Endothelial cell of umbilical vein (primary cell): ENCODE measurements around the gene DAD1. TPM values are rescaled to one million over a fixed set of nuclear protein-coding genes. Genes with fewer than 3 reads are reported as not detected.

Experiments
- BruUV-seq: library from RNA; stranded (reverse); fragments of 400-500 nt; replicated peaks from 2 replicates; lab custom pipeline; 2021; lab: Mats Ljungman, UMichigan
- CTCF ChIA-PET: fragments of 300-600, 350-600 bp; sonication (Branson Sonifier 250); formaldehyde crosslinking; loops from one replicate; lab custom pipeline; 2021; ENCODE audit warnings: antibody characterized with exemption, inconsistent platforms; lab: Charles Lee
- POLR2A ChIA-PET: fragments of 300-600, 350-600 bp; sonication (Branson Sonifier 250); formaldehyde crosslinking; loops from one replicate; lab custom pipeline; 2021; ENCODE audit warnings: antibody characterized with exemption, inconsistent platforms; lab: Charles Lee
- DNase-seq: peaks from one replicate; pipeline ENCODE4 v3.0.0-alpha.2; 2011; ENCODE audit warnings: low read depth, low spot score
- FAIRE-seq: peaks from 2 replicates; lab custom pipeline; 2011; peaks lifted over from hg19 to GRCh38; lab: Jason Lieb, UNC
- H2AFZ ChIP-seq: 2 replicates; pipeline ENCODE4 v1.6.0; 2012; ENCODE audit warnings: low read depth, low read length, control low read depth, inconsistent platforms
- H3K27ac ChIP-seq: 2 replicates; pipeline ENCODE4 v1.5.1; 2011; ENCODE audit warnings: low read depth, mild to moderate bottlenecking, control low read depth, low read length, moderate library complexity; ENCODE audit not compliant: insufficient read depth
- H3K27me3 ChIP-seq, 2 experiments: 2 replicates each; pipeline versions ENCODE4 v1.6.0 to v1.6.1; 2011; ENCODE audit warnings: low read length in 2 of 2, mixed read lengths in 1 of 2; ENCODE audit not compliant: control insufficient read depth in 2 of 2, insufficient read depth in 2 of 2
- H3K36me3 ChIP-seq, 2 experiments: 2 replicates in 1 of 2; 3 replicates in 1 of 2; pipeline ENCODE4 v1.5.1; 2011; ENCODE audit warnings: low read length in 2 of 2, mild to moderate bottlenecking in 1 of 2, moderate library complexity in 1 of 2; ENCODE audit not compliant: control insufficient read depth in 2 of 2, insufficient read depth in 2 of 2; ENCODE audit errors: extremely low read depth in 1 of 2
- H3K4me1 ChIP-seq: 3 replicates; pipeline ENCODE4 v1.5.1; 2011; ENCODE audit warnings: mild to moderate bottlenecking, low read length; ENCODE audit not compliant: control insufficient read depth, insufficient read depth; ENCODE audit errors: extremely low read depth
- H3K4me2 ChIP-seq: 2 replicates; pipeline ENCODE4 v1.6.1; 2011; ENCODE audit warnings: low read length, control low read depth, mixed read lengths; ENCODE audit not compliant: insufficient read depth
- H3K4me3 ChIP-seq, 3 experiments: fragments of 200-600 bp in 1 of 3; sonication (generic), shearing (Covaris generic) in 1 of 3; replicated peaks in 1 of 3; 2 replicates each; pipeline ENCODE4 v1.5.1; 2011 to 2016; ENCODE audit warnings: control low read depth in 3 of 3, low read length in 3 of 3, mild to moderate bottlenecking in 2 of 3, inconsistent platforms in 1 of 3, low read depth in 1 of 3, moderate library complexity in 1 of 3; ENCODE audit not compliant: insufficient read depth in 1 of 3
- H3K79me2 ChIP-seq: 2 replicates; pipeline ENCODE4 v1.6.0; 2012; ENCODE audit warnings: low read length, inconsistent platforms; ENCODE audit not compliant: control insufficient read depth, insufficient read depth
- H3K9ac ChIP-seq: replicated peaks from 2 replicates; pipeline ENCODE3; 2011; ENCODE audit warnings: low read length, control low read depth; ENCODE audit not compliant: insufficient read depth; ENCODE audit errors: extremely low read depth
- H3K9me1 ChIP-seq: replicated peaks from 3 replicates; pipeline ENCODE4 v1.6.0; 2011; ENCODE audit warnings: mild to moderate bottlenecking, low read length; ENCODE audit not compliant: control insufficient read depth, insufficient read depth; ENCODE audit errors: extremely low read depth
- H3K9me3 ChIP-seq: replicated peaks from 2 replicates; pipeline ENCODE4 v1.5.1; 2012; ENCODE audit warnings: low read length, inconsistent platforms; ENCODE audit not compliant: control insufficient read depth, insufficient read depth
- H4K20me1 ChIP-seq: replicated peaks from 2 replicates; pipeline ENCODE3; 2011; ENCODE audit warnings: mild to moderate bottlenecking, low read length; ENCODE audit not compliant: control insufficient read depth, insufficient read depth; ENCODE audit errors: extremely low read depth
- EZH2 ChIP-seq: IDR thresholded peaks from 2 replicates; pipeline ENCODE4 v1.6.1; 2012; ENCODE audit warnings: borderline replicate concordance, low read depth, mild to moderate bottlenecking, moderate library complexity, low read length, inconsistent platforms; ENCODE audit not compliant: severe bottlenecking
- FOS ChIP-seq: IDR thresholded peaks from 2 replicates; pipeline ENCODE4 v1.6.1; 2011; ENCODE audit warnings: mild to moderate bottlenecking, low read length, moderate library complexity, borderline replicate concordance; ENCODE audit not compliant: insufficient read depth
- GATA2 ChIP-seq: IDR thresholded peaks from 2 replicates; pipeline ENCODE4 v1.7.0; 2011; ENCODE audit warnings: low read depth, mild to moderate bottlenecking, moderate library complexity, mixed read lengths, low read length; ENCODE audit not compliant: insufficient read length, insufficient read depth
- JUN ChIP-seq: IDR thresholded peaks from 2 replicates; pipeline ENCODE4 v1.6.1; 2011; ENCODE audit warnings: borderline replicate concordance, low read depth; ENCODE audit not compliant: insufficient read length, insufficient read depth
- MYC ChIP-seq: IDR thresholded peaks from one replicate; pipeline ENCODE4 v1.6.1; 2011; ENCODE audit warnings: mild to moderate bottlenecking, low read depth, low read length
- POLR2A ChIP-seq: IDR thresholded peaks from 2 replicates; pipeline ENCODE4 v1.6.1; 2012; ENCODE audit warnings: low read depth, mild to moderate bottlenecking, control low read depth, low read length
- POLR2AphosphoS5 ChIP-seq: IDR thresholded peaks from 2 replicates; pipeline ENCODE4 v1.6.1; 2012; ENCODE audit warnings: low read depth, mild to moderate bottlenecking, control low read depth, low read length, moderate library complexity; ENCODE audit not compliant: insufficient read depth
- dilution Hi-C: fragments of 300-500 bp; cut with MboI; formaldehyde crosslinking; loops from one replicate; pipeline ENCODE4 v1.15.0; 2019; ENCODE audit warnings: low sequenced_read_pairs; ENCODE audit not compliant: extremely low pct_ligation_motif_present
- intact Hi-C: fragments of 100-400 bp; cut with micrococcal nuclease; formaldehyde crosslinking; loops from one replicate; pipeline ENCODE4 v1.10.0; 2022
- polyA plus RNA-seq, 4 experiments: library from polyadenylated mRNA; depleted of rRNA in 3 of 4; stranded (reverse) in 3 of 4; unstranded in 1 of 4; fragments of >200 nt; gene quantifications; 2 replicates each; pipeline versions ENCODE4 v1.2.1 to v1.2.3, GENCODE V29; 2011 to 2012; ENCODE audit warnings: missing spikeins in 1 of 4
- total RNA-seq: library from RNA; stranded (reverse); gene quantifications from 2 replicates; pipeline ENCODE4 v1.2.3, GENCODE V29; 2021
- TF ChIP-seq, protein P1 (sequence below), 2 donors: IDR thresholded peaks; 1 replicate in 1 of 2; 2 replicates in 1 of 2; pipeline ENCODE4 v1.5.1; 2011; ENCODE audit warnings: low read length in 2 of 2, mild to moderate bottlenecking in 2 of 2, moderate library complexity in 2 of 2, control low read depth in 1 of 2, inconsistent platforms in 1 of 2, low read depth in 1 of 2; ENCODE audit not compliant: insufficient read depth in 1 of 2; ENCODE audit errors: extremely low read depth in 1 of 2
- TF ChIP-seq, protein P2 (sequence below): IDR thresholded peaks from 2 replicates; pipeline ENCODE4 v1.6.1; 2011; ENCODE audit not compliant: insufficient read depth, insufficient read length

DAD1 gene
- total and polyA plus RNA-seq, 2 donors (not counting 3 experiments of a cell fraction or from before 2014, with no cell fraction given), result 299 to 1,227 TPM

- FAIRE-seq (no peak), DNase-seq (no peak)
- Histone ChIP-seq H3K79me2 (no peaks in the 10 kb centered on the region), H3K4me1 (no peaks in the 10 kb centered on the region), H3K9me1 (no peaks in the 10 kb centered on the region), H2AFZ (no peak overlapping the region), H4K20me1 (no peaks in the 10 kb centered on the region), H3K9me3 (no peaks in the 10 kb centered on the region), H3K27ac (no peak overlapping the region), H3K4me3 (no peak overlapping the region), H3K27me3 (peaks cover 2 to 3% of the 10 kb centered on the region in 2 experiments), H3K36me3 (no peaks in the 10 kb centered on the region), H3K4me2 (no peak overlapping the region), H3K9ac (no peak overlapping the region)
- ChIA-PET CTCF (interaction anchor here (0.8 to 1.0 kb wide), 3 partner anchors 8 to 115 kb away, joined by 3 to 4 read pairs (median 3); no protein-coding TSS in a partner anchor), POLR2A (interaction anchor here (0.6 kb wide), 1 partner anchor 282 kb away, joined by 3 read pairs; no protein-coding TSS in a partner anchor)
- dilution Hi-C loops, result no loop called here
- no TSS peak for BruUV-seq
- TF ChIP-seq, protein P1, sequence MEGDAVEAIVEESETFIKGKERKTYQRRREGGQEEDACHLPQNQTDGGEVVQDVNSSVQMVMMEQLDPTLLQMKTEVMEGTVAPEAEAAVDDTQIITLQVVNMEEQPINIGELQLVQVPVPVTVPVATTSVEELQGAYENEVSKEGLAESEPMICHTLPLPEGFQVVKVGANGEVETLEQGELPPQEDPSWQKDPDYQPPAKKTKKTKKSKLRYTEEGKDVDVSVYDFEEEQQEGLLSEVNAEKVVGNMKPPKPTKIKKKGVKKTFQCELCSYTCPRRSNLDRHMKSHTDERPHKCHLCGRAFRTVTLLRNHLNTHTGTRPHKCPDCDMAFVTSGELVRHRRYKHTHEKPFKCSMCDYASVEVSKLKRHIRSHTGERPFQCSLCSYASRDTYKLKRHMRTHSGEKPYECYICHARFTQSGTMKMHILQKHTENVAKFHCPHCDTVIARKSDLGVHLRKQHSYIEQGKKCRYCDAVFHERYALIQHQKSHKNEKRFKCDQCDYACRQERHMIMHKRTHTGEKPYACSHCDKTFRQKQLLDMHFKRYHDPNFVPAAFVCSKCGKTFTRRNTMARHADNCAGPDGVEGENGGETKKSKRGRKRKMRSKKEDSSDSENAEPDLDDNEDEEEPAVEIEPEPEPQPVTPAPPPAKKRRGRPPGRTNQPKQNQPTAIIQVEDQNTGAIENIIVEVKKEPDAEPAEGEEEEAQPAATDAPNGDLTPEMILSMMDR (IDR thresholded peaks at IDR 0.05; ENCODE audit: extremely low read depth in 1 of 2, insufficient read depth in 1 of 2, low read depth in 1 of 2, low read length in 2 of 2), result no peak
- TF ChIP-seq EZH2 (no peak), FOS (no peak), MYC (no peak), GATA2 (no peak), POLR2A (no peak), POLR2AphosphoS5 (no peak), JUN (no peak)
- TF ChIP-seq, protein P2, sequence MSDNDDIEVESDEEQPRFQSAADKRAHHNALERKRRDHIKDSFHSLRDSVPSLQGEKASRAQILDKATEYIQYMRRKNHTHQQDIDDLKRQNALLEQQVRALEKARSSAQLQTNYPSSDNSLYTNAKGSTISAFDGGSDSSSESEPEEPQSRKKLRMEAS, result no peak
- intact Hi-C loops, result no loop called here
These were observed 45.3 kb upstream of the DAD1 start for GRCh38 chr14:22634233-22634900.
